NCI-H526 (cell line): Measurements from ENCODE around the gene ALB.

ENCODE experiments used
- DNase-seq, 2 experiments: peaks; one replicate each; lab custom pipeline; 2025; lab: John Stamatoyannopoulos, UW

ALB gene

GRCh38 chr4:73451981-73452747 is 48.1 kb downstream of the ALB start:
- no peak for DNase-seq

GRCh38 chr4:73452953-73453700 is 49.0 kb downstream of the ALB start:
- DNase-seq, result no peak

GRCh38 chr4:73453701-73454005 is 49.6 kb downstream of the ALB start:
- DNase-seq, result no peak

- no peak for DNase-seq
Observed at GRCh38 chr4:73454920-73455319, 50.8 kb downstream of the ALB start.

DNA sequence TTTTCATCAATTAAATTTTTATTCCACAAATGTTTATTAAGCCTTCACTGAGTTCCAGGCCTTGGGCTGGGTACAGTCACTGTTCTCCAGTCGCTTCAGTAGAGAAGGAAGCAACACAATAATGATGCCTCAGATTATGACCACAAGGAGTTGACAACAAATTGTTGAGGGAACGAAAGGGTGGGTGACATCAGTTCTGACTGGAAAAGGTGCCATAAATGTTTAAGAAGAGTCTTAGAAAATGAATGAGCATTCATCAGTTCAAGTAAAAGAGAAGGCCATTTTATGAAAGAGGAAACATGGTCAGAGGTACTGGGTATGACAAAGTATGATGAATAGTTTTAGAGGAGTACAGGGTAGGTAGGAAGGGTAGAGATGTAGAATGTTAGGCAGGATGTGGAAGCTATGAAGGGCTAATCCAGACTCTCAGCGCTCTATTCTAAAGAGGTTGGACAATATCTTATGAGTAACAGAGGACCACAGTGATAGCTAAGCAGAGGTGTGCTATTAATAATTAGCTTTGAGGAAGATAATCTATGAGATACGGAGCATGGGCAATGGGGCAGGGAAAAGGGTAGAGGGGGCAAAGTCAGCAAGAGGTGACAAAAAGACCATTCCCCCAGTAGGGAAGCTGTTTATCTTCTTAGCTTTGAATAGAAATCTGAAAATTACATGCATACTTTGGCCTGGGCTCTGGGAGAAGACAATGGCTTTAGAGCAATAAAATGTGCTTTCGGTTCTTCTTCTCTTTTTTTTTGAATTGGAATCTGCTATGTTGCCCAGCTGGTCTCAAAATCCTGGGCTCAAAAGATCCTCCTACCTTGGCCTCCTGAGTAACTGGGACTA is 52.3 kb downstream of the ALB start:
- DNase-seq, result no peak

DNA sequence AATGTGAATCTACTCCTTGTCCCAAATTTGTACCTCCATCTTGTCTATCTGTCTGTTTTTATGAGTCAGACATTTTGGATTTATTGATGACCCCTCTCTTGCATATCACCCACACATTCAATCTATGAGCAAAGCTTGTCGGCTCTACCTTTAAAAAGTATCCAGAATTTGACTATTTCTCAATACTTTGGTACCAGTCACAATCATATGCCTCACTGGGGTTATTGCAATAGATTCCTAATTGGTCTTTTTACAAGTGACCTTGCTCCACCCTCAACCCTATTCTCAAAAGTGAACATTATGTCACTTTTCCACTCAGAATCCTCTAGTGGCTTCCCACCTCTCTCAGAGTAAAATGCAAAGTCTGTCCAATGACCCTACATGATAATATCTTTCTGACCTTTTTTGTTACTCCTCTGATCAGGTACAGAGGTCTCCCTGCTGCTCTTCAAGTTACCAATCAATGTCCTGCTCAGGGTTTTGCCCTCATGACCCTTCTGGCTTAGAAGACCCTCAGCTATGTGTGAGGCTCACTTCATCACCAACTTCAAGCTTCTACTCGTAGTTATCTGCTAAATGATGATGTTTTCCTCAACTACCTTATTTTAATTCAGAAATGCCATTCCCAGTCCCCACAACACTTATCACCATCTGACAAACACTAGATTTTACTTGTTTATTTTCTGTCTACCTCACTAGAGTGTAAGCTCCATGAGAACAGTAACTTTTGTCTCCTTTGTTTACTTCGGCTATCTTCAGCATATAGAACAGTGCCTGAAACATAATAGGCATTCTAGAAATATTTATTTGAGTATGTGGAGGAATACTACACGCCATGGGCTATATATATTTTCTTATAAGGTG is 54.3 kb downstream of the ALB start:
- DNase-seq, result no peak

DNA sequence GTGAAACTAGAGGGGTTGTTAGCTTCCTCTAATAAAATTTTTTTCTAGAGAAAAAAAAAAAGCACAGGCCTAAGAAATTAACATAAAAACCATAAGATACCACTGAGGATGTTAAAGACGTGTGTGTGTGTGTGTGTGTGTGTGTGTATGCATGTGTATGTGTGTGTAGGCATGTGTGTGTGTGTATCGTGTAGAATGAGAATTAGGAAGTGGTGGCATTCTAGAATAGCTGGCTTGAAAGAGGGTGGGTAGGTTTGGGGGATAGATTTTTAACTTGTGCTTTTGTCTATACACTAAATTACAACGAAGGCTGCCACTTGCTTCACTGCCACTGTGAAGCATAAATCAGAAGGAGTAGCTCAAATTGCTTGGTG is 54.9 kb downstream of the ALB start:
- DNase-seq, result no peak

GRCh38 chr4:73460913-73461522 is 56.9 kb downstream of the ALB start:
- DNase-seq, result no peak

DNA sequence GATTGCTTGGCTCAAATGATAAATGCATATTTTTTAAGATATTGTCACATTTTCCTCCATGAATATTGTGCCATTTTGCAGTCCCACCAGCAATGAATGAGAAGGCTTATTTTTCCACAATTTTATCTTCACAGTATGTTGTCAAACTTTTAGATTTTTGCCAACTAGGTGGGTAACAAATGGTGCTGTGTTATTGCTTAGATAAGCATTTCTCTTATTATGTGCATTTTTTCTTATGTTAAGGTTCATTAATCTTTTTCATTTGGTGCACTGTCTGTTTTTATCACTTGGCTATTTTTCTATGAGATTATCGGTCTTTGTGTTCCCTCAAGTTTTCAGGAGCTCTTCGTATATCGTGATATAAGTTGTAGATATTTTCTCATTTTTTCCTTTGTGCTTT is 64.1 kb downstream of the ALB start:
- no peak for DNase-seq

DNA sequence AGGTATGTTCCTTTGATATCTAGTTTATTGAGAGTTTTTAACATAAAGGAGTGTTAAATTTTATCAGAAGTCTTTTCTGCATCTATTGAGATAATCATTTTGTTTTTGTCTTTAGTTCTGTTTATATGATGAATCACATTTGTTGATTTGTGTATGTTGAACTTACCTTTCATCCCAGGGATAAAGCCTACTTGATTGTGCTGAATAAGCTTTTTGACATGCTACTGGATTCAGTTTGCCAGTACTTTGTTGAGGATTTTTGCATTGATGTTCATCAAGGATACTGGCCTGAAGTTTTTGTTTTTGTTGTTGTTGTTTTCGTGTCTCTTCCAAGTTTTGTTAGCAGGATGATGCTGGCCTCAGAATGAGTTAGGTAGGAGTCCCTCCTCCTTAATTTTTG is 66.6 kb downstream of the ALB start:
- no peak for DNase-seq
